Progenitor cell of endocrine pancreas (in vitro differentiated cells): ENCODE measurements around the gene FAM83G. TPM values are rescaled to one million over a fixed set of nuclear protein-coding genes. Genes with fewer than 3 reads are reported as not detected.
"Not testable (repeated sequence)": the region's sequence is repeated elsewhere in the genome, so short reads cannot be mapped to it uniquely, and the experiment has no call there.

Source experiments
- DNase-seq: peaks from one replicate; pipeline ENCODE4 v3.0.0; 2021; ENCODE audit warnings: low spot score; ENCODE audit not compliant: unreplicated experiment
- H3K27ac Mint-ChIP-seq: 2 replicates; pipeline ENCODE4 v1.8.0; 2021; ENCODE audit warnings: mild to moderate bottlenecking, moderate library complexity, mixed read lengths
- H3K27me3 Mint-ChIP-seq: 2 replicates; pipeline ENCODE4 v1.8.0; 2021; ENCODE audit warnings: mixed read lengths
- H3K36me3 Mint-ChIP-seq: 2 replicates; pipeline ENCODE4 v1.8.0; 2022; ENCODE audit warnings: mixed read lengths; ENCODE audit not compliant: insufficient read depth
- H3K4me1 Mint-ChIP-seq: 2 replicates; pipeline ENCODE4 v1.8.0; 2021; ENCODE audit warnings: low read depth, mixed read lengths
- H3K4me3 Mint-ChIP-seq: 2 replicates; pipeline ENCODE4 v1.8.0; 2021; ENCODE audit warnings: low read depth, mild to moderate bottlenecking, moderate library complexity, mixed read lengths
- H3K9me3 Mint-ChIP-seq: 2 replicates; pipeline ENCODE4 v1.8.0; 2021; ENCODE audit warnings: low read depth, mixed read lengths
- total RNA-seq: library from RNA; stranded (reverse); gene quantifications from 2 replicates; pipeline ENCODE4 v1.2.1, GENCODE V29; 2021
- TF ChIP-seq, protein P1 (sequence below): fragments of 200-600 bp; sonication (generic); IDR thresholded peaks from one replicate; pipeline ENCODE4 v1.5.0; 2021; ENCODE audit warnings: antibody characterized with exemption, mild to moderate bottlenecking; ENCODE audit not compliant: unreplicated experiment

FAM83G gene
- total RNA-seq, 1 donor from 2014 or later: 16.6 TPM

DNA sequence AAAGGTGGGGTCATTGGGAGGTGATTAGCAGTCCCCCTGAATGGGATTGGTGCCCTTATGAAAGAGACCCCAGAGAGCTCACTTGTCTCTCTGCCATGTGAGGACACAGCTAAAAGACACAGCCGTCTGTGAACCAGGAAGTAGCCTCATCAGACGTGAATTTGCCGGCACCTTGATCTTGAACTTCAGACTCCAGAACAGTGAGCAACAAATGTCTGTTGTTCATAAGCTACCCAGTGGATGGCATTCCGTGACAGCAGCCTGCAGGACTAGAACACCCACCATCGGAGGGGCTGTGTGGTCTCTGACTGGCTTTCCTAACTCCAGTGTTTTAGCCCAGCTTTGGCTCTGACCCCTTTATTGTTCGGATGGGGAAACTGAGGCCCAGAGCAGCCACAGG is 33.0 kb upstream of the FAM83G start:
- DNase-seq, H3K4me1 Mint-ChIP-seq, H3K27me3 Mint-ChIP-seq, H3K36me3 Mint-ChIP-seq, H3K9me3 Mint-ChIP-seq, H3K27ac Mint-ChIP-seq, H3K4me3 Mint-ChIP-seq: not testable (repeated sequence)

DNA sequence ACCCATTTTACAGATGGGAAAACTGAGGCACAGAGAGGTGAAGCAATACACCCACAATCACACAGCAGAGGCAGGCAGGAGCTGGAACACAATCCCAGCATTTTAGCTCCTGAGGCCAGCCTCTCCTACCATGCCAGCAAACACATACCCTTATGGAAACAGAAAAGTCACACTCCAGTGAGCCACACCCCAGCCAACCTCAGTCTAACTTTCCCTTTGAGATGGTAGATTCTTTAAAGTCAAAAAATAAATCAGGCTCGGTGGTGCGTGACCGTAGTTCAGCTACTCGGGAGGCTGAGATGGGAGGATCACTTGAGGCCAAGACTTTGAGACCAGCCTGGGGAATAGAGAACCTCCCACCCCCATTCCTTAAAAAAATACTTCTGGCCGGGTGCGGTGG is 31.6 kb upstream of the FAM83G start:
- not testable (repeated sequence) for H3K36me3 Mint-ChIP-seq, H3K9me3 Mint-ChIP-seq, H3K4me1 Mint-ChIP-seq, DNase-seq, H3K27me3 Mint-ChIP-seq, H3K27ac Mint-ChIP-seq, H3K4me3 Mint-ChIP-seq

DNA sequence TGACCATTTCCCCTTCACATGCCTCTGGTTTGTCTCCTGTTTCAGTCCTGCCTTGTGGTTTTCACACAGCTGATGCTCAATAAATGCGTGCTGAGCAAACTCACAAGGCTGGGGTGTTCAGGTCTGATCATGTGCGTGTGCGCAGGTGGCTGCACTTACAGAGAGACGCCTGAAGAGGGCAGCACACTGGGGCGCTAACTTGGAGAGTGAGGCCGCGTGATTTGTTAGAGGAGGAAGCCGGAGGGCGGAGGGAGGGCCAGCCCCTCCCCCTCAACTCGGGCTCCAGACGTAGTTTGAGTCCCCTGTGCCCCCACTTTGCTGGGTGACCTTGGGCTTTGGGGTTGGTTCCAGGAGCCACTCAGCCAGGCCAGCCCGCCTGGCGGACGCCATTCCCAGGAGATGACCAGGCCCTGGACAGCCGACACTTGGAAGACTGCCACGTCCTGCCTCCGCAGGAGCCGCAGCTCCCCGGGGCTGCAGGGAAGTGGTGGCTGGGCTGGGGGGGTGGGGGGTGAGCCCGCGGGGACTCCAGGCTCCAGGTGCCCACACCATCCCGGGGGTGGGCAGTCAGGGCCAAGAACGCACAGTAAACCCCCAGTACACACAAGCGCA is 27.9 kb upstream of the FAM83G start:
- H3K4me3 Mint-ChIP-seq, H3K9me3 Mint-ChIP-seq, H3K27me3 Mint-ChIP-seq, H3K36me3 Mint-ChIP-seq, DNase-seq, H3K4me1 Mint-ChIP-seq, H3K27ac Mint-ChIP-seq: not testable (repeated sequence)

DNA sequence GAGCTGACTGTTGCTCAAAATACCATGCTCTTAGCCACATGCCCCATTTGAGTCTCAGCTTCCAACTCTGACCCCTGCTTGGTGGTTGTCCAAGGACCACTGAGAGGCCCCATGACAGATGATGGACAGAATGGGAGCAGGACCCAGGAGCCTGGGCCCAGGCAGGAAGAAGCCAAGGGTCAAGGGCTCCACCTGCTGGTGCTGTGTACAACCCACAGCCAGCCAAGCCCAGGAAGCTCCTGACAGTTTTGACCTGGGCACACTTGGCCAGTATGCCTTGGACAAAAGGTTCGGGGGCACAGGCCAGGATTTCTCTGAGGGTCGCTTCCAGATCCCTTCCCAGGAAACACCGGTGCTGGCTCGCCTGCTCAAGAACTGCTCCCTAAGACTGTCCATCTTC is 27.2 kb upstream of the FAM83G start:
- H3K27me3 Mint-ChIP-seq, H3K36me3 Mint-ChIP-seq, H3K9me3 Mint-ChIP-seq, H3K4me1 Mint-ChIP-seq, H3K4me3 Mint-ChIP-seq, H3K27ac Mint-ChIP-seq: not testable (repeated sequence)
- DNase-seq: peak; percentile 43
- TF ChIP-seq, protein P1, sequence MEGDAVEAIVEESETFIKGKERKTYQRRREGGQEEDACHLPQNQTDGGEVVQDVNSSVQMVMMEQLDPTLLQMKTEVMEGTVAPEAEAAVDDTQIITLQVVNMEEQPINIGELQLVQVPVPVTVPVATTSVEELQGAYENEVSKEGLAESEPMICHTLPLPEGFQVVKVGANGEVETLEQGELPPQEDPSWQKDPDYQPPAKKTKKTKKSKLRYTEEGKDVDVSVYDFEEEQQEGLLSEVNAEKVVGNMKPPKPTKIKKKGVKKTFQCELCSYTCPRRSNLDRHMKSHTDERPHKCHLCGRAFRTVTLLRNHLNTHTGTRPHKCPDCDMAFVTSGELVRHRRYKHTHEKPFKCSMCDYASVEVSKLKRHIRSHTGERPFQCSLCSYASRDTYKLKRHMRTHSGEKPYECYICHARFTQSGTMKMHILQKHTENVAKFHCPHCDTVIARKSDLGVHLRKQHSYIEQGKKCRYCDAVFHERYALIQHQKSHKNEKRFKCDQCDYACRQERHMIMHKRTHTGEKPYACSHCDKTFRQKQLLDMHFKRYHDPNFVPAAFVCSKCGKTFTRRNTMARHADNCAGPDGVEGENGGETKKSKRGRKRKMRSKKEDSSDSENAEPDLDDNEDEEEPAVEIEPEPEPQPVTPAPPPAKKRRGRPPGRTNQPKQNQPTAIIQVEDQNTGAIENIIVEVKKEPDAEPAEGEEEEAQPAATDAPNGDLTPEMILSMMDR: peak; percentile 44

DNA sequence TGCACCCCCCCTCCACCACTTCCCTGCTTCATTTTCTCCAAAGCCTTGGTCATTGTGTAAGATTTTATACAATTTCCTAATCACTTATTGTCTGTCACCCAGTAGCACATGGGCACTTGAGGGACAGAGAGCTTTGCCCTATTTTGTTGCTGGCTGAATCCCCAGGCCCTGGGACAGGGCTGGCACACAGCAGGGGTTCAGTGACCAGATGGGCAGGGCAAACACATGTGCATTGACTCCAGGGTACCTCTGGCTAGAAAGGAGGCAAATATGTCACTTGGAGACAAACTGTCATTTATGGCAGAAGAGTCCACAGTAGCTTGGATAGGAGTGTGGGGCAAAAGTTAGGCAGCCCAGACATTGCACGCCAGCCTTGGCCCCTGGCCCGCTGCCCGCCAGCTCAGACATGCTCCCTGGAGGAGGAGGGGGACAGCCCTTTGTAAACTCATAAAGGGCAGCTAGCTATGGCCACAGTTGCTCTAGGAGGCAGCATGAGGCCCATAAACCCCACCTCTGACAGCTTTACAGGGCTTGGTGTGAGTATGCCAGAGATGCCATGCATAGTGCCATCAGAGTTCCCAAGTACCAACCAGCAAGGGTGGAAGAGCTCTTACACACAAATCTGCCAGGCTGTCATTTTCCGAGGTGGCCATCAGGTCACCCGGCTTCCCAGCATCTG is 26.3 kb upstream of the FAM83G start:
- not testable (repeated sequence) for DNase-seq, H3K27me3 Mint-ChIP-seq, H3K9me3 Mint-ChIP-seq, H3K4me1 Mint-ChIP-seq, H3K27ac Mint-ChIP-seq, H3K4me3 Mint-ChIP-seq, H3K36me3 Mint-ChIP-seq

DNA sequence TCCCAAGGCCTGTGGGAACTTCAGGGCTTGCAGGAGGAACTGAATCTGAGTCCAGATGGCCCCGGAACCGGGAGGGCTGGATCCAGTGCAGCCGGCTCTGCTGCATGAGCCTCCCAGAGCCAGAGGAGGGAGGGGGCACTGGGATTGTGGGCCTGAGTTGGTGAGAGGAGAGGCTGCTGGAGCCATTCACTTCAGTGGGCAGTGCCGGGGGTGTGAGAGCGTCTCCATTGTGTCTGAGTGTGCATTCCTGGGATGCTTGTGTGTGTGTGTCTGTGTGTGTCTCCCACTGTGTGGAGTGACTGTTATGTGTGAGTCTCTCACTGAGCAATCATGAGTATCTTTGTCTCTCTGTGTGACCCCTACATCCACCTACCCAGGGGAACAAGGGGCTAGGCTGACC is 25.2 kb upstream of the FAM83G start:
- not testable (repeated sequence) for H3K9me3 Mint-ChIP-seq, DNase-seq, H3K27ac Mint-ChIP-seq

DNA sequence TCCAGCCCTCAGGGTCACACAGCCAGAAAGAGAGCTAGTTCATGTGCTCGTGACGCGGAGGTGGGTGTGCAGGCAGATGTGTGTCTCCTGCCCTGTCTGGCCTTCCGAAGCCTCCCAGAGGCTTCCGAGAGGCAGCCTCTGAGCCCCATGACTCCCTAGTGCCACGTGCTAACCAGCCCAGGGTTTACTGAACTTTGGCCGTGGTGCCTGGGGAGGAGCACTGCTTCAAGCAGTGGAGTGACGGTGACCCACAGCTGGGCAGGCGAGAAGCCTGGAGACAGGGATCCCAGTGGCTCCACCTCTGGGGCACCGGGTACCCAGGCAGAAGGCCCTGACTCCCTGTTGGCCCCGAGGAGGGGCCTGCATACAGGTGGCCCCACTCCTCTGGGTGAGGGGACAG is 24.1 kb upstream of the FAM83G start:
- H3K4me3 Mint-ChIP-seq, H3K9me3 Mint-ChIP-seq, H3K27me3 Mint-ChIP-seq, H3K4me1 Mint-ChIP-seq, H3K36me3 Mint-ChIP-seq, DNase-seq, H3K27ac Mint-ChIP-seq: not testable (repeated sequence)

More for the DNA sequence above, 25.2 kb upstream of the FAM83G start:
- not testable (repeated sequence) for H3K4me3 Mint-ChIP-seq, H3K4me1 Mint-ChIP-seq, H3K36me3 Mint-ChIP-seq, H3K27me3 Mint-ChIP-seq

DNA sequence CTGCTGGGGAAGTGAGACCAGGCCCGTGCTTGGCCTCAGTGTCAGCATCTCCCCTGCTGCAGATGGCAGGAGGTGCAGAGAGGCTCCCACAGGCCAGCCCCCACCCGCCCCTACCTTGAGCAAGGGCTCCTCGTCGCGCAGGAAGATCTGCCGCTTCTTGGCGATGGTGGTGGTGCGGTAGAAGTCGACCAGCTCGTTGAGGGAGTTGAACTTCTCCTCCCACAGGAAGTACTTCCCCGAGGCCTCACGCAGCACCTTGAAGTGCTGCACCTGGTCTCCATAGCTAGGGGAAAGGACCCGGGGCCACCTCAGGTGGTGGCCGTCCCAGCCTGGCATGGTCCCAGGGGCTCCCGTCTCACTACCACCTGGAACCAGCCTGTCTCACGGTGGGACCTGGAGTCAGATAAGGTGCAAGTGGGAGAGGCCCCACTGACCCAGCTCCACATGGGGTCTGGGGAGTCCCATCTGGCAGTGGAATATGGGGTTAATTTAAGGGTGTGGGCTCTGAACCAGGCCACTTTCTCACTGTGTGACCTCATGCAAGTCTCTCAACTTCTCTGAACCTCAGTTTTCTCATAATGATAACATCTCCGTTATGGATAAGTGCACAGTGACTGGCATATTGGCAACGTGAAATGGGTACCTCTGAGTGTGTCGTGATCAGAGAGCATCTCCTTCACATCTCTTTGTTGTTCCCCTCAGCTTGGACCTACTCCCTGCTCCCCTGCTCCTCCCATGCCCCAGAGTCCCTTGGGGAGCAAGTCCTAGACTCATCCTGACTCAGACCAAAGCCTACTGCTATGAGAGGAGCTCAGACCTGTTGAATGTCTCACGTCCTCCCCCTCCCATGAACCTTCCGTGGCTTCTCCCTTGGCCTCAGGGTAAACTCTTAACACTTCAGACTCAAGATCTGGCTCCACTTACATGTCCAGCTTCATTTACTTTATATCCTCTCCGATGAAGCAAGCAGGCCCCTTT is 19.8 kb upstream of the FAM83G start:
- Mint-ChIP-seq H3K27ac (no peak overlapping the region), H3K36me3 (no peaks in the 10 kb centered on the region), H3K9me3 (no peaks in the 10 kb centered on the region), H3K4me3 (no peak overlapping the region), H3K4me1 (no peaks in the 10 kb centered on the region), H3K27me3 (peaks cover 3% of the 10 kb centered on the region)
- TF ChIP-seq, protein P1: no peak
- no peak for DNase-seq
